HepG2 (cell line): ENCODE results near the gene ADAMTS4. TPM values are rescaled to one million over a fixed set of nuclear protein-coding genes. Genes with fewer than 3 reads are reported as not detected.
A peak's percentile ranks its signal among the peaks of the same experiment; 100 is the strongest.

Experiments used
- FOXA1 ChIP-seq, 2 experiments: fragments of 450-650 bp in 1 of 2; sonication (generic) in 1 of 2; formaldehyde crosslinking in 1 of 2; IDR thresholded peaks; 2 replicates each; pipeline versions ENCODE4 v1.4.0 to v1.6.1; 2016 to 2020; ENCODE audit warnings: missing genetic modification reagents in 1 of 2
- MBNL3 ChIP-seq: fragments of 250-450 bp; sonication (Bioruptor Pico); conservative IDR thresholded peaks from 2 replicates; pipeline ENCODE4 v1.8.0; 2022; ENCODE audit warnings: mild to moderate bottlenecking, inconsistent platforms
- MXD1 ChIP-seq: sonication (generic); formaldehyde crosslinking; IDR thresholded peaks from 2 replicates; pipeline ENCODE4 v1.4.0; 2020; ENCODE audit warnings: mild to moderate bottlenecking, missing genetic modification reagents
- RAD21 ChIP-seq: fragments of 450-650 bp; formaldehyde crosslinking; IDR thresholded peaks from 2 replicates; pipeline ENCODE4 v1.5.0; 2020; ENCODE audit warnings: mild to moderate bottlenecking
- TFAP4 ChIP-seq: sonication (generic); IDR thresholded peaks from 2 replicates; pipeline ENCODE4 v1.6.1; 2016; ENCODE audit warnings: low read depth, borderline replicate concordance
- ZNF362 ChIP-seq: sonication (generic); formaldehyde crosslinking; IDR thresholded peaks from 2 replicates; pipeline ENCODE4 v1.4.0; 2020; ENCODE audit warnings: missing genetic modification reagents, mild to moderate bottlenecking, borderline replicate concordance
- ZNF687 ChIP-seq: sonication (generic); formaldehyde crosslinking; IDR thresholded peaks from 2 replicates; pipeline ENCODE4 v1.5.1; 2020; ENCODE audit warnings: mild to moderate bottlenecking, missing genetic modification reagents, moderate library complexity
- polyA plus RNA-seq, 8 experiments: library from polyadenylated mRNA; depleted of rRNA in 3 of 8; stranded (reverse) in 7 of 8; unstranded in 1 of 8; fragments of >200 nt; fragmentation: Illumina TruSeq in 4 of 8; extraction: Trizol in 4 of 8; gene quantifications; 2 replicates each; pipeline versions ENCODE4 v1.2.1 to v1.2.3, GENCODE V29; 2011 to 2016; ENCODE audit warnings: low read depth in 4 of 8, missing spikeins in 1 of 8, mixed read lengths in 1 of 8; ENCODE audit not compliant: insufficient read depth in 1 of 8
- total RNA-seq, 5 experiments: library from RNA; depleted of rRNA; stranded (reverse); fragments of >200 nt; fragmentation: Illumina TruSeq; extraction: Trizol; gene quantifications; 2 replicates each; pipeline ENCODE4 v1.2.3, GENCODE V29; 2016; ENCODE audit warnings: low read depth in 1 of 5
- TF ChIP-seq, protein P1 (sequence below): sonication (generic); formaldehyde crosslinking; IDR thresholded peaks from 2 replicates; pipeline ENCODE4 v1.4.0; 2020; ENCODE audit warnings: mild to moderate bottlenecking, missing genetic modification reagents

Gene ADAMTS4
- total and polyA plus RNA-seq, 2 of the 13 experiments (the other 11 are each of a cell fraction or from before 2014, with no cell fraction given), result 0.51 to 1.7 TPM

DNA sequence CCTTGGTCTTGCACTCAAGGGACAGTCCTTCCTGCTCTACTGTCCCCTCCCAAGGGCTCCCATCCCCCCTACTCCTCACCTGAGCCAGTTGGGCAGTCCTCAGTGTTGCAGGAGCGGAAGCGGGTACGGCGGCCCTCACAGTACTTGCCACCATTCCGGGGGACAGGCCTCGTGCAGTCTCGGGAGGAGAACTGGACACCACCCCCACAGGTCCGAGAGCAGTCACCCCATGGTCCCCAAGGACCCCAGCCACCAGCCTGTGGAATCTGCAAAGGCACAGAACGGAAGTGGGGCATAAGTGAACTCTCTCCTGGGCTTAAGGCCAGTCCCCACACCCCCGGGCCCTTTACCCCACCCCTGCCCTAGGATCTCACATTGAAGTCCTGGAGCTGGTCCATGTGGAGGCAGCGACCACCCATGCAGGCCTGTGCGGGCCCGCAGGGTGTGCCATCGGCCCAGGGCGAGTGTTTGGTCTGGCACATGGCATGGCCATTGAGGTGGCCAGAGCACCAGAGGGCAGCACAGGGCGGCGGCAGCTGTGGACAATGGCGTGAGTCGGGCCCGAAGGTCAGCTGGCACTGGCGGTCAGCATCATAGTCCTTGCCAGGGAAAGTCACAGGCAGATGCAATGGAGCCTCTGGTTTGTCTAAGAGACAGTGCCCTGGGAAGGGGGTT, 5.2 kb downstream of the ADAMTS4 start (continued):
- TF ChIP-seq ZNF362 (CRISPR knock-in tag) (no peak), FOXA1 (IDR thresholded peaks at IDR 0.05) (no peak), FOXA1 (CRISPR knock-in tag; IDR thresholded peaks at IDR 0.05) (0 out of 2 replicates have a peak, but pooled peaks have one; percentile 14), MXD1 (CRISPR knock-in tag) (0 out of 2 replicates have a peak, but pooled peaks have one; percentile 31), RAD21 (peak; percentile 49; the same call in 1 of the 2 replicates), TFAP4 (peak; percentile 31; the same call in 1 of the 2 replicates), ZNF687 (CRISPR knock-in tag) (peak; percentile 74), MBNL3 (CRISPR knock-in tag) (no peak)
- TF ChIP-seq, protein P1, sequence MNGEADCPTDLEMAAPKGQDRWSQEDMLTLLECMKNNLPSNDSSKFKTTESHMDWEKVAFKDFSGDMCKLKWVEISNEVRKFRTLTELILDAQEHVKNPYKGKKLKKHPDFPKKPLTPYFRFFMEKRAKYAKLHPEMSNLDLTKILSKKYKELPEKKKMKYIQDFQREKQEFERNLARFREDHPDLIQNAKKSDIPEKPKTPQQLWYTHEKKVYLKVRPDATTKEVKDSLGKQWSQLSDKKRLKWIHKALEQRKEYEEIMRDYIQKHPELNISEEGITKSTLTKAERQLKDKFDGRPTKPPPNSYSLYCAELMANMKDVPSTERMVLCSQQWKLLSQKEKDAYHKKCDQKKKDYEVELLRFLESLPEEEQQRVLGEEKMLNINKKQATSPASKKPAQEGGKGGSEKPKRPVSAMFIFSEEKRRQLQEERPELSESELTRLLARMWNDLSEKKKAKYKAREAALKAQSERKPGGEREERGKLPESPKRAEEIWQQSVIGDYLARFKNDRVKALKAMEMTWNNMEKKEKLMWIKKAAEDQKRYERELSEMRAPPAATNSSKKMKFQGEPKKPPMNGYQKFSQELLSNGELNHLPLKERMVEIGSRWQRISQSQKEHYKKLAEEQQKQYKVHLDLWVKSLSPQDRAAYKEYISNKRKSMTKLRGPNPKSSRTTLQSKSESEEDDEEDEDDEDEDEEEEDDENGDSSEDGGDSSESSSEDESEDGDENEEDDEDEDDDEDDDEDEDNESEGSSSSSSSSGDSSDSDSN (CRISPR knock-in tag), result no peak
